Sigmoid colon (tissue), 4 donors: ENCODE data around the gene AMBP.

Source experiments
- CTCF ChIP-seq, 4 experiments: fragments of 450-650 bp in 3 of 4; fragments of 200-600 bp in 1 of 4; IDR thresholded peaks; one replicate each; pipeline ENCODE4 v1.5.1; 2016 to 2019; ENCODE audit warnings: antibody characterized with exemption in 4 of 4, mild to moderate bottlenecking in 3 of 4, moderate library complexity in 2 of 4
- POLR2AphosphoS5 ChIP-seq, 4 donors: sonication (generic); formaldehyde crosslinking; IDR thresholded peaks; one replicate each; pipeline ENCODE4 v1.6.1; 2017; ENCODE audit warnings: antibody characterized with exemption in 4 of 4

GRCh38 chr9:114124666-114125475 lies 46.8 kb upstream of the AMBP start:
- TF ChIP-seq POLR2AphosphoS5 (IDR thresholded peaks at IDR 0.05) (no peak), CTCF (IDR thresholded peaks at IDR 0.05) (no peak)
